ENCODE measurements around the gene CCSAP. TPM values are rescaled to one million over a fixed set of nuclear protein-coding genes. Genes with fewer than 3 reads are reported as not detected.
A peak's percentile ranks its signal among the peaks of the same experiment; 100 is the strongest.

The CCSAP gene
- total and polyA plus RNA-seq, 2 of the 13 experiments (the other 11 are each of a cell fraction or from before 2014, with no cell fraction given): 3.7 to 9.0 TPM

GRCh38 chr1:229342656-229343569, at the start of gene CCSAP (continued):
- TF ChIP-seq ZNF646 (CRISPR knock-in tag; IDR thresholded peaks at IDR 0.05) (0 out of 2 replicates have a peak, but pooled peaks have one; percentile 6), RARG (CRISPR knock-in tag; IDR thresholded peaks at IDR 0.05; ENCODE audit: low read depth) (peak; percentile 50; the same call in 1 of the 2 replicates), NR0B2 (CRISPR knock-in tag; IDR thresholded peaks at IDR 0.05) (peak; percentile 40; the same call in 1 of the 2 replicates), ZFP91 (CRISPR knock-in tag; IDR thresholded peaks at IDR 0.05; ENCODE audit: borderline replicate concordance) (peak; percentile 66), ZBTB3 (CRISPR knock-in tag; IDR thresholded peaks at IDR 0.05; ENCODE audit: borderline replicate concordance, low read depth) (0 out of 2 replicates have a peak, but pooled peaks have one; percentile 44), RBFOX2 (IDR thresholded peaks at IDR 0.05; ENCODE audit: low read depth, low read length) (peak; percentile 50; the same call in 1 of the 2 replicates), KLF11 (CRISPR knock-in tag; IDR thresholded peaks at IDR 0.05) (no peak), SRSF4 (IDR thresholded peaks at IDR 0.05; ENCODE audit: low read depth, low read length, poor library complexity, severe bottlenecking) (no peak), CAMTA2 (CRISPR knock-in tag; IDR thresholded peaks at IDR 0.05; ENCODE audit: borderline replicate concordance) (peak; percentile 79; the same call in 1 of the 2 replicates), MYPOP (CRISPR knock-in tag; IDR thresholded peaks at IDR 0.05) (peak; percentile 58; the same call in 1 of the 2 replicates), ZNF768 (CRISPR knock-in tag; IDR thresholded peaks at IDR 0.05) (peak; percentile 22; the same call in 1 of the 2 replicates), ZNF251 (CRISPR knock-in tag; IDR thresholded peaks at IDR 0.05) (no peak), YEATS2 (CRISPR knock-in tag; IDR thresholded peaks at IDR 0.05; ENCODE audit: borderline replicate concordance) (no peak)
